ENCODE measurements around the gene TPCN1.

DNA sequence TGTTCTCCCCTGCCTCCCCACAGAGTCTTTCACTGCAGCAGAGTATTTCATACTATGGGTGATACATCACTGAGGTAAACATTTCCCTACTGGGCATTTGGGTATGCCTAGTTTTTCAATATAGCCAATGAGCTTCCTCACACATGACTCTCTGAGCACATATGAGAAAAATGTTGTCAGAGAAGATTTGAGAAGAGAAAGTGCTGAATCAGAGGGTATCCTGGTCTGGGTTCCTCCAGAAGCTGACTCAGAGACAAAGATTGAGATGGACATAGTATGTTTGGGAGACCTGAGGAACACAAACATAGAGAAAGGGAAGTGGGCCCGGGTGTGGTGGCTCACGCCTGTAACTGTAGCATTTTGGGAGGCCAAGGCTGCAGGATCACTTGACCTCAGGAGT is 101.1 kb downstream of the TPCN1 start:
- TF ChIP-seq, protein P1, sequence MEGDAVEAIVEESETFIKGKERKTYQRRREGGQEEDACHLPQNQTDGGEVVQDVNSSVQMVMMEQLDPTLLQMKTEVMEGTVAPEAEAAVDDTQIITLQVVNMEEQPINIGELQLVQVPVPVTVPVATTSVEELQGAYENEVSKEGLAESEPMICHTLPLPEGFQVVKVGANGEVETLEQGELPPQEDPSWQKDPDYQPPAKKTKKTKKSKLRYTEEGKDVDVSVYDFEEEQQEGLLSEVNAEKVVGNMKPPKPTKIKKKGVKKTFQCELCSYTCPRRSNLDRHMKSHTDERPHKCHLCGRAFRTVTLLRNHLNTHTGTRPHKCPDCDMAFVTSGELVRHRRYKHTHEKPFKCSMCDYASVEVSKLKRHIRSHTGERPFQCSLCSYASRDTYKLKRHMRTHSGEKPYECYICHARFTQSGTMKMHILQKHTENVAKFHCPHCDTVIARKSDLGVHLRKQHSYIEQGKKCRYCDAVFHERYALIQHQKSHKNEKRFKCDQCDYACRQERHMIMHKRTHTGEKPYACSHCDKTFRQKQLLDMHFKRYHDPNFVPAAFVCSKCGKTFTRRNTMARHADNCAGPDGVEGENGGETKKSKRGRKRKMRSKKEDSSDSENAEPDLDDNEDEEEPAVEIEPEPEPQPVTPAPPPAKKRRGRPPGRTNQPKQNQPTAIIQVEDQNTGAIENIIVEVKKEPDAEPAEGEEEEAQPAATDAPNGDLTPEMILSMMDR (IDR thresholded peaks at IDR 0.05 in 2 of 3, conservative IDR thresholded peaks at IDR 0.05 in 1 of 3; ENCODE audit: borderline replicate concordance in 1 of 3, insufficient read depth in 1 of 3, low read depth in 2 of 3, low read length in 2 of 3) = no peak
- no peak for TF ChIP-seq POLR2AphosphoS5 (IDR thresholded peaks at IDR 0.05; ENCODE audit: low read depth, low read length)
- TF ChIP-seq ZNF274 (IDR thresholded peaks at IDR 0.05; ENCODE audit: low read depth, low read length) = no peak
- TF ChIP-seq, protein P2, sequence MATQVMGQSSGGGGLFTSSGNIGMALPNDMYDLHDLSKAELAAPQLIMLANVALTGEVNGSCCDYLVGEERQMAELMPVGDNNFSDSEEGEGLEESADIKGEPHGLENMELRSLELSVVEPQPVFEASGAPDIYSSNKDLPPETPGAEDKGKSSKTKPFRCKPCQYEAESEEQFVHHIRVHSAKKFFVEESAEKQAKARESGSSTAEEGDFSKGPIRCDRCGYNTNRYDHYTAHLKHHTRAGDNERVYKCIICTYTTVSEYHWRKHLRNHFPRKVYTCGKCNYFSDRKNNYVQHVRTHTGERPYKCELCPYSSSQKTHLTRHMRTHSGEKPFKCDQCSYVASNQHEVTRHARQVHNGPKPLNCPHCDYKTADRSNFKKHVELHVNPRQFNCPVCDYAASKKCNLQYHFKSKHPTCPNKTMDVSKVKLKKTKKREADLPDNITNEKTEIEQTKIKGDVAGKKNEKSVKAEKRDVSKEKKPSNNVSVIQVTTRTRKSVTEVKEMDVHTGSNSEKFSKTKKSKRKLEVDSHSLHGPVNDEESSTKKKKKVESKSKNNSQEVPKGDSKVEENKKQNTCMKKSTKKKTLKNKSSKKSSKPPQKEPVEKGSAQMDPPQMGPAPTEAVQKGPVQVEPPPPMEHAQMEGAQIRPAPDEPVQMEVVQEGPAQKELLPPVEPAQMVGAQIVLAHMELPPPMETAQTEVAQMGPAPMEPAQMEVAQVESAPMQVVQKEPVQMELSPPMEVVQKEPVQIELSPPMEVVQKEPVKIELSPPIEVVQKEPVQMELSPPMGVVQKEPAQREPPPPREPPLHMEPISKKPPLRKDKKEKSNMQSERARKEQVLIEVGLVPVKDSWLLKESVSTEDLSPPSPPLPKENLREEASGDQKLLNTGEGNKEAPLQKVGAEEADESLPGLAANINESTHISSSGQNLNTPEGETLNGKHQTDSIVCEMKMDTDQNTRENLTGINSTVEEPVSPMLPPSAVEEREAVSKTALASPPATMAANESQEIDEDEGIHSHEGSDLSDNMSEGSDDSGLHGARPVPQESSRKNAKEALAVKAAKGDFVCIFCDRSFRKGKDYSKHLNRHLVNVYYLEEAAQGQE (IDR thresholded peaks at IDR 0.05; ENCODE audit: low read depth) = no peak
- TF ChIP-seq EGR1 (IDR thresholded peaks at IDR 0.05; ENCODE audit: low read depth) = no peak
- TF ChIP-seq POLR2A (IDR thresholded peaks at IDR 0.05; ENCODE audit: borderline replicate concordance, extremely low read depth, insufficient read depth, insufficient read length) = no peak
- TF ChIP-seq, protein P3, sequence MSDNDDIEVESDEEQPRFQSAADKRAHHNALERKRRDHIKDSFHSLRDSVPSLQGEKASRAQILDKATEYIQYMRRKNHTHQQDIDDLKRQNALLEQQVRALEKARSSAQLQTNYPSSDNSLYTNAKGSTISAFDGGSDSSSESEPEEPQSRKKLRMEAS (IDR thresholded peaks at IDR 0.05) = no peak
- TF ChIP-seq EZH2phosphoT487 (IDR thresholded peaks at IDR 0.05; ENCODE audit: borderline replicate concordance) = no peak
- TF ChIP-seq EZH2 (IDR thresholded peaks at IDR 0.05) = no peak
- no peak for TF ChIP-seq RAD21 (IDR thresholded peaks at IDR 0.05; ENCODE audit: low read depth)
- TF ChIP-seq TCF7L2 (IDR thresholded peaks at IDR 0.05; ENCODE audit: borderline replicate concordance, extremely low read depth, insufficient read depth, insufficient read length) = no peak
- no peak for TF ChIP-seq CEBPB (IDR thresholded peaks at IDR 0.05; ENCODE audit: low read depth)
- no peak for TF ChIP-seq CBX3 (IDR thresholded peaks at IDR 0.05; ENCODE audit: low read depth)
- no peak for TF ChIP-seq YY1 (IDR thresholded peaks at IDR 0.05; ENCODE audit: extremely low read depth, insufficient replicate concordance, low read depth, low read length)

Measured in HCT116 (cell line).